HG03439 (cell line): Measurements from ENCODE around the gene ACVRL1.

Source experiments
- ATAC-seq: cut with Tn5 transposase; IDR thresholded peaks from one replicate; pipeline ENCODE4 v1.9.1; 2021; ENCODE audit warnings: mild to moderate bottlenecking, moderate library complexity; ENCODE audit not compliant: unreplicated experiment

Gene ACVRL1

DNA sequence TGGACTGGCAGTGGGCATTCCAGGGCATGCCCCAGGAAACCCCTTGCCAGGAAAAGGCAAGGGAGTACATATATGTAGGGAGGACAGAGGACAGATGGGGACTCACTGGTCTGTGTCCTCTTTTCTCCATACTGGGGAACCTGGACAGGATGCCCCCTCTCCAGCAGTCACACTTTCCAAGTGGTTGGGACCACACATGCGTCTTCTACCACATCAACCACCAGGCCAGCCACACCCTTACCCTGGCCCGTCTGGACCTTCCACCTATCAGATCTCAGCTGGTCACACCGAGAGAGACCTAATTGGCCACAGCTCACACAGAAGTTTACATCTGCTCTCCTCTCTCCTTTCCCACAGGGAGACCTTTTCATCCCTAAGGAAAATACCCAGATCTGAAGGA lies 11.1 kb upstream of the ACVRL1 start:
- no peak for ATAC-seq

- ATAC-seq: no peak
These were observed 10.1 kb upstream of the ACVRL1 start for GRCh38 chr12:51897181-51897580.

GRCh38 chr12:51898506-51898905 lies 8.8 kb upstream of the ACVRL1 start:
- ATAC-seq: no peak

DNA sequence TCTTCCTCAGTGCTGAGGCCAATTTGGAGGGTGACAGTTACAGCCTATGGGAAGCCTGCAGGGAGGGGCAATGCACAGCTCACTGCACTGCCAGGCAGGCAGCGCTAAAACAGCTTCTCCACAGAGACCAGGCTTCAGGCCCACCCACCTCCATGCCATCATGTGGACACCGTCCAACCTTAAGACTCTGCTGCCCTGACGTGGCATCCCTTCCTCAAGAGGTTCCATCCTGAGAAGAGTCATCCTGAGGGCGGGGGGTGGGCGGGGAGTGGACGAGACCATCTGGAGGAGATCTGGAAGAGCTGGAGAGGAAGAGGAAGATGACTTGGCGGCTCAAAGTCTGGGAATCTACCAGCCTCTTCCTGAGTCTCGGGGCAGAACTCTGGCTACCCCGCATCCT lies 8.4 kb upstream of the ACVRL1 start:
- ATAC-seq: no peak

DNA sequence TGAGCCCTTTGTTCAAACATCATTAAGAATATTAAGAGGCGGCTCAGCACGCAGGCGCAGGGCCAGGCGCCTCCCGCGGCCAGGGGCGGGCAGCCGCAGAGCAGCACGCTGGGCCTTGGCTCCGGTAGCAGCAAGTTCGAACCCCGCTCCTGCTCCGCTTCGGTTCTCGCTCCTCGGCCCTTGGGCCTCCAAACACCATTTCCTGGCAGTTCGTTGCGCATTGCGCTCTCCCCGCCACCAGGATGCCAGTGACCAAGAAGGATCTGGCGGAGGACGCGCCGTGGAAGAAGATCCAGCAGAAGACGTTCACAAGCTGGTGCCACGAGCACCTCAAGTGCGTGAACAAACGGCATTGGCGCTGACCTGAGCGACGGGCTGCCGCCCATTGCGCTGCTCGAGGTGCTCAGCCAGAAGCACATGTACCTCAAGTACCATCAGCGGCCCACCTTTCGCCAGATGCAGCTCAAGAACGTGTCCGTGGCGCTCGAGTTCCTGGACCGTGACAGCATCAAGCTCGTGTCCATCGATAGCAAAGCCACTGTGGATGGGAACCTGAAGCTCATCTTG lies 6.9 kb upstream of the ACVRL1 start:
- no peak for ATAC-seq

- ATAC-seq: no peak
These were observed 6.0 kb upstream of the ACVRL1 start for GRCh38 chr12:51901121-51901817.

DNA sequence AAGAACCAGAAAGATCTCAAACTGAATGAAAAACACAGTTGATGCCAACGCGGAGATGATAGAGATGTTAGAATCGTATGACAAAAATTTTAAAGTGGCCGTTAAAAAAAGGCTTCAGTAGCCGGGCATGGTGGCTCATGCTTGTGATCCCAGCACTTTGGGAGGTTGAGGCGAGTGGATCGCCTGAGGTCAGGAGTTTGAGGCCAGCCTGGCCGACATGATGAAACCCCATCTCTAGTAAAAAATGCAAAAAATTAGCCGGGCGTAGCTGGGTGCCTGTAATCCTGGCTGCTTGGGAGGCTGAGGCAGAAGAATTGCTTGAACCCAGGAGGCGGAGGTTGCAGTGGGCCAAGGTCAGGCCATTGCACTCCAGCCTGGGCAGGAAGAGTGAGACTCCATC lies 5.4 kb upstream of the ACVRL1 start:
- ATAC-seq: no peak

DNA sequence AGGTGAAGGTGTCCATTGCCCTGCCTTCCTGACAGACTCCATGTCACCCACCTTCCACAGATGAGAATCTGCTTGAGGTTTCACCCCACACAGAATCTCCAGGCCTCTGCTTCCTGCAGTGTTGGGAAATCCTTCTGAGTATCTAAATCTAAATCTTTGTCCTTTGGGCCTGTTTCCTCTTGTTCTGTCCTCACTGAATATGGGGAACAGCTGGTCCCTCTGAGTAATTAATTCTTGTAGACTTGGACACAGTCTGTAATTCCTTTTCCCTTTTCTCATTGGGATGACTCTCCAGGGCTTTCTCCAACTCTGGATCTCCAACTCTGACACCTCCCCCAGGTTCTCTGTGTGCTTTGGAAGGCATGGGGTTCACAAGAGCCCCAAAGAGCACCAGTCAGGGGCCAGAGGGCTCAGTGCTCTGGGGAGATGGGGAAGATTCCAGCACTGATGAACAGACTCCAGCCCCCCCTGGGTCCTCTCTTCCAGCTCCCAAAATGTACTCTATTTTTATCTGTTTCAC lies 2.3 kb upstream of the ACVRL1 start:
- no peak for ATAC-seq

- no peak for ATAC-seq
These were observed 1.6 kb upstream of the ACVRL1 start for GRCh38 chr12:51905471-51906429.

GRCh38 chr12:51906430-51907082 lies 748 bp upstream of the ACVRL1 start:
- ATAC-seq: no peak

- ATAC-seq: no peak
These were observed 637 bp downstream of the ACVRL1 start for GRCh38 chr12:51907856-51908425.

DNA sequence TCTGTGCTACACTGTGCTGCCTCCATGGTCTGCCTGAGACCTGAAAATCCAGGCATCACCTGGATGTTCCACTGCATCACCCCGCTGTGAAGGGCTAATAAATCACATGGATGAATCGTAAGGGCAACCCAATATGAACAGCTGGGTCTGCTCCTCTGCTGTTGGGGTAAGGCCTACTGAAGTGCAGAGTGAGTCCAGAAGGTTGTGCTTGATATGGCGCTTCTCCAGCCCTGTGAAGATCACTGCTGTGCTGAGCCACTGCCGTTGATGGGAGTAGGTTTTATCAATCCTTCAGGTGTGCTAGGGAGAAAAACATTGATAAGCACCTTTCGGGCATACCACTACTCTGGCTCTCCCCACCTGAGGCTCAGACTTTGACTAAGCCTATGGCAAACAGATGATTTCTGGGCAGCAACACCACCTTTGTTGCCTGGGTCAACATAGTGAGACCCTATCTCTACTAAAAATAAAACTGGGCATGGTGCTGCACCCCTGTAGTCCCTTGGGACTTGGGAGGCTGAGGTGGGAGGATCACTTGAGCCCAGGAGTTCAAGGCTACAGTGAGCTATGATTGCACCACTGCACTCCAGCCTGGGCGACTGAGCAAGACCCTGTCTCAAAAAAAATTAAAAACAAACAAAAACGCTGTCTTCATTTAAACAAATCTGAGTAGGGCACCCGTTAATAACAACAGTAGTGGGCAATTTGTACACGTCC lies 1.7 kb downstream of the ACVRL1 start:
- ATAC-seq: no peak

DNA sequence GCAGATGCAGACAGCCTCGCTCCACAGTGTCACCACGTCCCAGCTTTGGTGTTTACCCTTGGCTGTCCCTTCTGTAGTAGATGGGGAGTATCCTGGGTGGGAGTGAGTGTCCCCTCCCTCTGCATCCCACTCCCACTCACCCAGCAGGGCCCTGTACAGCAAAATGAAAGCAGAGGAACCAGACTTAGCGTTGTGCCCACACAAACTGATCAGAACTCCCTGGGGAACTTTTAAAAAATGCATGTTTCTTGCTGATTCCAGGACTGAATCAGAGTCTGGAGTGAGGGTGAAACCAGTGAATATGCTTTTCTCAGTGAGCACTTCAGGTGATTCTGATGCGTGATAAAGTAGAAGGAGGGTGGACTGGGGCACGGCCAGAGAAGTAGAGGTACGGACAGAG lies 2.9 kb downstream of the ACVRL1 start:
- ATAC-seq: no peak

DNA sequence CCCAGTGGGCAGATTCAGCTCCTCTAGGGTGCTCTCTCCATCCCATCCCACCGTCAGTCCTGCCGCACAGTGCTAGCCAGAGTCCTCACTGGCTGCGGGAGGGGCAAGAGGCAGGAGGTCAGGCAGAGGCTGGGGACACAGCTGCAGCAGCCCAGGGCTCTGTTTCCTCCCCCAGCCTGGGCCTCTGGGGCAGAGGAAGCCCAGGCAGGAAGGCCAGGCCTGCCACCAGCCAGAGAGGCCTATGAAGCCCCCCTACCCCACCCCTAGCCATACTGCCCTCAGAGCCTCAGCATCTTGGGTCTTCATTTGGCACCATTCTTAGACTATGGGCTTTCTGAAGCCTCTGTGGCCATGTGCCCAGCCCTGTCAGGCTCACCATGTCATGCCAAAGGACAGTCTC lies 3.4 kb downstream of the ACVRL1 start:
- no peak for ATAC-seq

DNA sequence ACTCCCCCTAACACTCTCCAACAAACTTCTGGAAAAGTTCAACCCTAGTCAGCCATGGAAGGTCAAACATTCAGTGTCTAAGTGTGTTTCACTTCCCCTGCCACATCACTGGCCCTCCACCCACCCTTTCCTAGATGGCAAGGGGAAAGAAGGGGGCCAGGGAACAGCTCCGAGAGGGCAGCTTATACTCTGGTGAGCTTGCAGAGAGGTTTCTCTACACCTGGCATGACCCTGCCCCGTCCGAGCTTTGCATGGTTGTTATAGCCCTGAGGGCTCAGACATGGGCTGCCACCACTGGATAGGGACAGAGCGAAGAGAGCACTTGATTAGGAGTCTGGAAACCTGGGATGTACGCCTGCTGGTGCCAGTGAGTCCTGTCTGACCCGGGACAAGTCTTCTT lies 4.0 kb downstream of the ACVRL1 start:
- ATAC-seq: no peak

DNA sequence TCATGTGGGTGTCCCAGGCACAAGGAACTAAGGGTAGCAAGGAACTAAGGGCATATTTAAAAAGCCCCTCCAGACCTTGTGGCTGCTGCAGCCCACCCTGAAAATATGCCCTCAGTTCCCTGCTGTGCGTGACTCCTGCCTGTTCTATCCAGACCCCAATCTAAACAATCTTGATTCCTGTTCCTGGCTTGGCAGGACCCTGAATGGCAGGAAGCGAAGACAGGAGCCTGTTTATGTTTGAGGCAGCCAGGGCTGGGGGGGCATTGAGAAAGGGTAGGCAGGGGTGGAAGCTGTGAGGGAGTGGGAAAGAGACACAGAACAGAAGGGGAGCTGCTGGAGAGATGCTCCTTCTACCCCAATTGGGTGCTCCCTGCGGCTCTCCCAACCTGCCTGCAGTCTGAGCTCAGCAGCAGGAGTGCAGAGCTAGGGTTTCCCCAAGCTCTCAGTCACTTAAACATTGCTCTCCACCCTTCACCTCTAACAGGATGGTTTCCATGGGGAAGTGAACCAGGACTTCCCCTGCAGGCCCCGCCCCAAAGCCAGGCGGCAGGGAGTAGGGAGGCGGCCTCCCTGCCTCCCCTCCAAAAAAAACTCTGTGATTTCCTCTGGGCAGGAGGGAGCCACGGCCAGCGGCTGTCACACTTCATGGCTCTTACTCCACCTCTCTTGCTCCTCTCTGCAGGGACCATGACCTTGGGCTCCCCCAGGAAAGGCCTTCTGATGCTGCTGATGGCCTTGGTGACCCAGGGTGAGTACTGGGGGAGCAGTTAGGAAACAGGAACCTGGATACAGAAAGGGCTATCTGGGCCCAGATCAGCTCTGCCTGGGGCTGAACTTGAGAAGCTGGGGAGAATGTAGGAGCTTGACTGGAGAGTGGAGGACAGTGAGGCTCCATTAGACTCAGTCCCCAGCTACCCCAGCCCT lies 4.7 kb downstream of the ACVRL1 start:
- ATAC-seq: no peak

- no peak for ATAC-seq
These were observed 6.0 kb downstream of the ACVRL1 start for GRCh38 chr12:51913071-51914033.
